DMS153 (cell line): ENCODE data around the gene PAPPA.

ENCODE experiments used
- DNase-seq: peaks from one replicate; lab custom pipeline; 2025; lab: John Stamatoyannopoulos, UW

PAPPA gene

GRCh38 chr9:116318468-116319374, 165.1 kb downstream of the PAPPA start:
- DNase-seq: no peak

- no peak for DNase-seq
Measured at GRCh38 chr9:116319480-116319879, 165.9 kb downstream of the PAPPA start.

DNA sequence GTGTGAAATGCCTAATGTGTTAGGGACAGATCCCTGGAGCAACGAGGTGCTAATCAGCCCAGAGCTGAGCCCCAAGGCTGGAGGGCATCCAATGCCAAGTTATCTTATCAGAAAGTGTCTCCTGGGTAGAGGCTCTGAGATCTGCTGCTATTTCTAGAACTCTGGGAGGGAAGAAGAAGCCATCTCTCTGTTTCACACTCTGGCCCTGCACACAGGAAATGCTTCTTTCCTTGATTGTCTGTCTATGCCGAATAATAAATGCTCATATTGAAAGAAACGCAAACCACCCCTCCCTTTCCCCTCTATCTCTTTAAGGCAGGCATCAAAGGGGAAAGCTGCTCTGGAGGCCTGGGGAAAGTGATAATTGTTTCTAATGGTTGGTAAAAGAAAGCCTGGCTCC, 166.7 kb downstream of the PAPPA start:
- no peak for DNase-seq

DNA sequence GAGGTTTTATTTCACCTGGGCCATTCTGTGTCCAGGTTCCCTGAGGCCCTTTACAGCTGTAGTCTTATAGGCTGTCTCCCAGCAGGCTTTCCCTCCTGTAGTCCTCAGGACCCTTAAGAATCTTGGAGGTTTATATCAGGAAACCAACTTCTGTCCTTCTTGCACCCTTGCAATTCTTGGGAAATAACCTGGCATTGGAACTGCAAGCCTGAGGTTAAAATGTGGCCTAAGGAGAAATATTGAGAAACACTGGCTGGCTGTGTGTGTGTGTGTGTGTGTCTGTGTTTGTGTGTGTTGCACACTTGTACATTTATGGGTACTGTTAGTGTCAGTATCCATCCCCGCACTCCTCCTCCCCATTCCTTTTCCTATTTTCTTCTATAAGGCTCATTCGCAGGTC, 168.9 kb downstream of the PAPPA start:
- DNase-seq: no peak

DNA sequence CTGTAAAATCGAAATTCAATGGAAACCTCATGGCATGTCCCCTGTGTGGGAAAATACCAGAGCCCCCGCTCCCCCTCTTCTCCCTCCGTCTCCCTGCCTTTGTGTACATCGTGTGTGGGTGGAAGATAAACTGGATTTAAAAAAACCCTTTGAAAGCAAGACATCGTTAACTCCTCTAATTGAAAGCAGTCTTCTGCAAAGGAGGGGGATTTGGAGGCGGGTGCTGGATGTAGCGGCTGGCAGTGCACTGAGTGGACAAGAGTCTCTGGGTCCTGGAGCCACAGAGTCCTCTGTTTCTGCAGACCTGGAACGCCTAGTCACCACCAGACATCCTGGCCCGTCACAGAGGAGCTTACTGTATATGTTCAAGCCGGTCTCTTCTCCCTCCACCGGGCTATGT, 169.4 kb downstream of the PAPPA start:
- DNase-seq: peak; percentile 39

GRCh38 chr9:116323571-116323970, 170.0 kb downstream of the PAPPA start:
- peak; percentile 67 for DNase-seq

DNA sequence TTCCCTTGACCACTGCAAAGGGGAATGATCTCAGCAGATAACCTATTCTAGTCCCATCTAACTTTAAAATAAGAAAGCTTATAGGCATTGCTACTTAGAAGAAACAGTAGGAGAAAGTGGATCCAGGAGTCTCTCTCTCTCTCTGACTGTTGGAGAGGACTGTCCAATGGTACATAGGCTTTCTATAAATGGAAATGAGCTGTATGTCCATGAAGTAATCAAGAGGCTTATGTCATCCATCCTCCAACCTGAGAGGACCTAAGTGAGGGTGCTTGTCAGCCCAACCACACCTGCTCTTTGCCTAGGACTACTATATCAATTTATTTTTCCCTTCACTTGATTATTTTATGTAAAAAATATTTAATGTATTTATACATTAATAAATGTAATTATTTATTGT, 172.3 kb downstream of the PAPPA start:
- peak; percentile 43 for DNase-seq

DNA sequence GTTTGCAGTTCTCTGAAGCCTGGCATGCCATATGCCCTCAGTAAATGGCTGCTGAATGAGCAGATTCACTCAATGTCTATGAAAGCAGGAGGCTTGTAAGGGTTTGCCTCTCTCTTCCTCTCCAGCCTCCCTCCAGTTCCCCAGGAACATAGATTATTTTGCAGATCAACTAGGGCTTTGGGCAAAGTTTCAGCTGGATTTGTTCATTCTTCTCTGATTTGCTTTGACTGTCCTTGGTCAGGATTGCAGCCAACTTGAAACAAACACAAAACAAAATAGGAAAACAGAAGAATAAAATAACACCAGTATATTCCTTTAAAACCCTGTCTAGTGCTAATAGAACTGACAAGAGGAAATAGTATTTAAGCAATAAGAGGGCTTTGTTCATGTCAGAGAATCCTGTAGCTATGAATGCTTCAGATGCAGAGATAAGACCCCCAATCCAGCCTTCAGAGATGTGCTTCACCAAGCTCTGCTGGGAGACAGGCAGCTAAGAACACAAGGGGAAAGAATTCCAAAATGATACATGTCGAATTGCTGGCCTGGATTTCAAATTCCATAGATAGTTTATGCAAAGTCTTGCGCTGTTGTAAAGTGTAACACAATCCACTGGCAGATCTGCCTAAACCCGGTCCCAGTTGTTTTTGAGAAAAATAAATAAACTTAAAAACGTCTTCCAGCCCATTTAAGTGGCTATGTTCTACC, 174.3 kb downstream of the PAPPA start:
- DNase-seq: no peak

DNA sequence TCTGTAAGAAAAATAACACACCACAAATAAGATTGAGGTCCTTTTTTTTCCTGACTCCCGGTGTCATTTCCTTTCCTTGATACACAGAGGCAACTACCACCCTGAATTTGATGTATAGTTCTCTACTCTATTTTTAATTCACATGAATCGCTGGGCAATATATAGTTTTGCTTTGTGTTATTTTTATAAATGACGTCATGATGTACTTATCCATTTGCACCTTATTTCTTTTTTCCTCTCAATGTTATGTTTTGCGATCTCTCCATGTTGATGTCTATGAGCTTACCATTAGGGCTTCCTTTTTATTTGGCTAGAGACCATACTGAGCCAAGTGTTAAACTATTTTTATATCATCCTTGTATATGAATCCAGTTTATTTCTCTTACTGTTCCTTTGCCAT, 175.9 kb downstream of the PAPPA start:
- no peak for DNase-seq

DNA sequence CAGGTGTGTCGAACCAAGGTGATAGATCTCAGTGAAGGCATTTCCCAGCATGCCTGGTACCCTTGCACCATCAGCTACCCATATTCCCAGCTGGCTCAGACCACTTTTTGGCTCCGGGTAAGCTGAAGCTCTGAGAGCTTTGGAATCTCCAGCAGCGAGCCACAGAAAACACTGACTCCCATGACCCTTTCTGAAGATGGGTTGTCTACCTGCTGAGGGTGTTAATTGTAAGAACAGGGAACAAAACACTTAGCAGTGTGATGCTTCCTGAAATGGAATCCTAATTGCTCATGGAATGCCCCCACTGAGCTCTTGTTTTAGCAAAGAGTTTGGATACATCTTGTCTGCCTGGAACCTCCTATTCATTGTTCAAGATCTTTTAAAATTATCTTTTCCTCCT, 177.7 kb downstream of the PAPPA start:
- no peak for DNase-seq

- DNase-seq: no peak
Measured at GRCh38 chr9:116332090-116332489, 178.5 kb downstream of the PAPPA start.

- no peak for DNase-seq
Measured at GRCh38 chr9:116333254-116333653, 179.7 kb downstream of the PAPPA start.

DNA sequence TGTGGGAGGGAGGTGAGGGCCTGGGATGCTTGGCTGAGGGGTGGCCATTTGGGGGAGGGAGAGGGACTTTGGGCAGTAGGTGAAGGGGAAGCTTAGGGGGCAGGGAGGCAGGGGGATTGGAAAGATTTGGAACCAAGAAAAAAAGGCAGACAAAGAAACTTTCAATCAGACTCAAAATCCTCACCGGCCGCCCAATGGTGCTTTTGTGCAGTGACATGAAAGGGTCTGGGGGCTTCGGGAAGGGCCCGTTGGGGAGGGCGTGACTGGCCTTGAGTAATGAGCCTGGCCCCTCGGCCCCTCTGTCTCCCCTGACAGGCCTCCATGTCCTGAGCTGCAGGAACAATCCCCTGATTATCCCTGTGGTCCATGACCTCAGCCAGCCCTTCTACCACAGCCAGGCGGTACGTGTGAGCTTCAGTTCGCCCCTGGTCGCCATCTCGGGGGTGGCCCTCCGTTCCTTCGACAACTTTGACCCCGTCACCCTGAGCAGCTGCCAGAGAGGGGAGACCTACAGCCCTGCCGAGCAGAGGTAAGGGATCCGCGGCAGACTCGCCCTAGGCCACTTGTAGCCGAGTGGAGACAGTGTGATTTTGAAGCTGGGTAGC, 181.1 kb downstream of the PAPPA start:
- DNase-seq: no peak

DNA sequence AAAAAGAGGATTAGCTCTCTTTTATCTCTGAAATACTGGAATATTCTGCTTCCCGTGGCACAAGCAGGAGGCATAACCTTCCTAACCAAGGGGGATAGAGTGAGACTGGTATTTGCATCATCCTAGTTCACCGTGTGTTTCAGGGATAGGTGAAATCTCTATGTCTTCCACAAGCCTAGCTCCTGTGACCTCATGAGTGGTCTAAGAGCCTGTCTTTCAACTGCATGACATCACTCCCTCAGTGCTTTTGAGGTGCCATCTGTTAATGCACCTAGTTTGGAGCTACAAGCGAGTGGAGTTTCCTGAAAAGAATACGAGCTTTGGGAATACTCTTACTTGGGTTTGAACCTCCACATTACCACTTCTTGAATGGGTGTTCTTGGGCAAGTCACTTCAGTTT, 181.8 kb downstream of the PAPPA start:
- DNase-seq: no peak

DNA sequence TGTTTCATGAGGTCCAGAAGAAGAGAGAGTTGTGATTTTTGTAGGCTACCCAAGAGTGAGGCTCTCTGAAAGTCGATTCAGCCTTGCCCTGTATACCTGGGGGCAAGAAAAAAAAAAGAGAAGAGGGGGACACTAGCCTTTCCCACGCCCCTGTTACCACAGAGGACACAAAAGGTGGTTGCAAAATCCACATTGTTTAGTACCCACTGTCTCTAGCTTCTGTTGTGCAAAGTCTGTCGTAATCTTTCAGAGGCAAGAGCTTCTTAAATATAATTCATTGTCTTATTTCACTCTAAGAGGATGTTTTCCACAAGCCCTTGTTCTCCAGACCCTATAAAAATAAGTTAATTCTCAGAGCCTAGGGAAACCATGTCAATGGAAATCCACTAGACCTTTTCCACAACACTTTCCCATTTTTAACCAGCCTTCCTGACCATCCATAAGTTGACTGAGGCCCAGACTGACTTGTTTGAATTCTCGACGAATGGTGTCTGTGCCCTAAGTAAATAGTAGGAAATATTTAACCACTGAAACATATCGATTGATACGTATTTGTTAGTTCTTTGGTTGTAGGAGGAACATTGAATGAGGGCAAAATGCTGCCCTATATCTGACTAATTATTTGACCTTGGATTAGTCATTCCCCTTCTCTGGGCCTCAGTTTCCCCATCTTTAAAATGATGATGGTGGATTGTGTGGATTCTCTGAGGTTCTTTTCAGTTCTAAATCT, 182.7 kb downstream of the PAPPA start:
- no peak for DNase-seq

DNA sequence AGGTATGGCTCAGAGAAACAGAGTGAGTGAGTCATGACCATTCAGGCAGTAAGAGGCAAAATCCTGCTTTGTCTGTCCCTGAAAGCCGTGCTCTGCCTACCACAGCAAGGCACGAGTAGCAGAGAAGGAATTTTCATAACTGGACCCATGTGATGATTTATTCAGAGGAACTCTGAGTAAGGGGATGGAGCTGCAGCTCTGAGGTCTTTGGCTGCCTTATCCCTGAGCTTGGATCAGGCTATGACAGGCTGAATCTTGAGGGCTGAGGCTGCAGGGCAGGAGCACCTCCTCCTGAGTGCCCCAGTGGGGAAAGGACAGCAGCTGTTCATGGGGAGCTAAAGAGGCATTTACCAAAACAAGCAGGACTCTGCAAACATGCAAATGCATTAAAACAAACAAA, 183.4 kb downstream of the PAPPA start:
- DNase-seq: peak; percentile 29

- DNase-seq: no peak
Measured at GRCh38 chr9:116340270-116340669, 186.7 kb downstream of the PAPPA start.

- peak; percentile 60 for DNase-seq
Measured at GRCh38 chr9:116342061-116342460, 188.5 kb downstream of the PAPPA start.

- DNase-seq: no peak
Measured at GRCh38 chr9:116342941-116343340, 189.3 kb downstream of the PAPPA start.

DNA sequence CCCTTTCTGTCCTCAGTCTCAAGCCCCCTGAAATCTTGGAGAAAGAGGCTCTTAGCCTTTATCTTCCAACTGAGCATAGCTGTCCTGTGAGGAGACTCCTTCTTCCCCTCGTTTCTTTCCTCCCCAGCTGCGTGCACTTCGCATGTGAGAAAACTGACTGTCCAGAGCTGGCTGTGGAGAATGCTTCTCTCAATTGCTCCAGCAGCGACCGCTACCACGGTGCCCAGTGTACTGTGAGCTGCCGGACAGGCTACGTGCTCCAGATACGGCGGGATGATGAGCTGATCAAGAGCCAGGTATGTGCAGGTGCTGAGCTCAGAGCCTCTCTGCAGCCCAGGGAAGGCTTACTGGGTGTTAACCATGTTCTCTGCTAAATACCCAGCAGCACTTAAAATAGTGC, 190.8 kb downstream of the PAPPA start:
- no peak for DNase-seq

DNA sequence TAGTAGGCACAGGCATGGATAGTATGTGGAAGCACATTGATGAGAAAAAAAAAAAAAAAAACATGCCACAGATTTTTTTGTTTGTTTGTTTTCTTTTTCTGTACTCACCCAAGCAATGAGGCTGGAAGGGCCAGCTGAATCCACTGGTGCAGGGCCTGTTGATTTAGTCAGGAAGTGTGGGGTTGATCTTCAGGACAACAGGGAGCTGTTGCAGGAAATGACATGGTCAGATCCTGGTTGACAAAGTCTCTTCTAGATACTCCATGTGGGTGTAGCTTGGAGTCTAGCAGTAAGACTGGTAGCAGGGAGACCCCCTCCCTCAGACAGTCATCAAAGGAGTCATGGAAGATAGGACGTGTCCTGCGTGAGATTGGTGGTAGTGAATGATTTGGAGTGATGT, 191.8 kb downstream of the PAPPA start:
- no peak for DNase-seq

DNA sequence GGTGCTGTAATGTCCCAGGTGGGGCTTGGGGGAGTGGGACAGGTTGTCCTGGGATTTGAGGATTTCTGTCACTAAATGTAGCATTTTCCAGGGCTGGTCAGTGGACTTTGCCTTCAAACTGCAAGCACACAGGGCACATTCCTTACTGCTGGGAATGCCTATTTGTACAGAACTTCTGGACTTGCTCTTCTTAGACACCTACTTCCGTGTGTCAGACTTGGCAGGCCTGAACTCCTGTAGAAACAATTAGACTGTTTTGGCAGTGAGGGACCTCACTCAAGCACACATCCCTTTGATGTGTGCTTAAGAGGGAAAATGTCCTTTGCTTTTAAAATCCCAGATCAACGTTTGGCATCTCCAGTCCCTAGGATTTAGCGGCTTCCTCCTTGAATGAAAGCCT, 192.2 kb downstream of the PAPPA start:
- DNase-seq: no peak
